ES-I3 (cell line): ENCODE data around the gene NCOA3.

Experiments used
- H3K36me3 ChIP-seq: 2 replicates; pipeline ENCODE4 v1.6.1; 2013; ENCODE audit warnings: mild to moderate bottlenecking, low read length, control low read depth, moderate library complexity; ENCODE audit not compliant: insufficient read depth
- H3K4me1 ChIP-seq: 2 replicates; pipeline ENCODE4 v1.6.1; 2013; ENCODE audit warnings: mild to moderate bottlenecking, control low read depth, low read length; ENCODE audit not compliant: insufficient read depth
- H3K9ac ChIP-seq: 2 replicates; pipeline ENCODE4 v1.6.1; 2013; ENCODE audit warnings: low read depth, mild to moderate bottlenecking, low read length, moderate library complexity
- H3K9me3 ChIP-seq: 2 replicates; pipeline ENCODE4 v1.6.1; 2013; ENCODE audit warnings: mild to moderate bottlenecking, low read length, moderate library complexity; ENCODE audit not compliant: control insufficient read depth, insufficient read depth

NCOA3 gene

GRCh38 chr20:47610945-47611250 is 109.2 kb downstream of the NCOA3 start:
- Histone ChIP-seq H3K9ac (no peak overlapping the region), H3K4me1 (peaks cover 12% of the 10 kb centered on the region; the same call in 1 of the 2 replicates), H3K36me3 (no peaks in the 10 kb centered on the region), H3K9me3 (no peaks in the 10 kb centered on the region)

- H3K4me1 ChIP-seq = peaks cover 6% of the 10 kb centered on the region; the same call in 1 of the 2 replicates
These were observed 110.1 kb downstream of the NCOA3 start for GRCh38 chr20:47611785-47612184.

GRCh38 chr20:47612670-47613069 is 111.0 kb downstream of the NCOA3 start:
- H3K36me3 ChIP-seq = no peaks in the 10 kb centered on the region
- H3K4me1 ChIP-seq = no peaks in the 10 kb centered on the region

More at GRCh38 chr20:47611785-47612184, 110.1 kb downstream of the NCOA3 start:
- H3K36me3 ChIP-seq = no peaks in the 10 kb centered on the region
- no peak overlapping the region for H3K9ac ChIP-seq
- no peaks in the 10 kb centered on the region for H3K9me3 ChIP-seq

GRCh38 chr20:47614703-47615309 is 113.1 kb downstream of the NCOA3 start:
- Histone ChIP-seq H3K4me1 (no peaks in the 10 kb centered on the region), H3K9ac (no peak overlapping the region), H3K9me3 (no peaks in the 10 kb centered on the region), H3K36me3 (no peaks in the 10 kb centered on the region)

More at GRCh38 chr20:47612670-47613069, 111.0 kb downstream of the NCOA3 start:
- Histone ChIP-seq H3K9me3 (no peaks in the 10 kb centered on the region), H3K9ac (no peak overlapping the region)

GRCh38 chr20:47618479-47618878 is 116.8 kb downstream of the NCOA3 start:
- Histone ChIP-seq H3K9ac (no peak overlapping the region), H3K9me3 (no peaks in the 10 kb centered on the region), H3K4me1 (no peaks in the 10 kb centered on the region), H3K36me3 (no peaks in the 10 kb centered on the region)

- H3K9ac ChIP-seq = no peak overlapping the region
- no peaks in the 10 kb centered on the region for H3K4me1 ChIP-seq
- H3K36me3 ChIP-seq = no peaks in the 10 kb centered on the region
- no peaks in the 10 kb centered on the region for H3K9me3 ChIP-seq
These were observed 119.4 kb downstream of the NCOA3 start for GRCh38 chr20:47620808-47621805.

GRCh38 chr20:47622118-47622665 is 120.5 kb downstream of the NCOA3 start:
- Histone ChIP-seq H3K36me3 (no peaks in the 10 kb centered on the region), H3K4me1 (no peaks in the 10 kb centered on the region), H3K9ac (no peak overlapping the region), H3K9me3 (no peaks in the 10 kb centered on the region)

- Histone ChIP-seq H3K9me3 (no peaks in the 10 kb centered on the region), H3K4me1 (no peaks in the 10 kb centered on the region), H3K36me3 (no peaks in the 10 kb centered on the region), H3K9ac (no peak overlapping the region)
These were observed 121.5 kb downstream of the NCOA3 start for GRCh38 chr20:47623206-47623605.

- no peaks in the 10 kb centered on the region for H3K9me3 ChIP-seq
- H3K4me1 ChIP-seq = no peaks in the 10 kb centered on the region
- H3K9ac ChIP-seq = no peak overlapping the region
- H3K36me3 ChIP-seq = peaks cover 3% of the 10 kb centered on the region; the same call in 1 of the 2 replicates
These were observed 125.9 kb downstream of the NCOA3 start for GRCh38 chr20:47627540-47627939.

GRCh38 chr20:47629907-47630306 is 128.2 kb downstream of the NCOA3 start:
- H3K9me3 ChIP-seq = no peaks in the 10 kb centered on the region
- no peaks in the 10 kb centered on the region for H3K4me1 ChIP-seq
- H3K36me3 ChIP-seq = peaks cover 3% of the 10 kb centered on the region; the same call in 1 of the 2 replicates
- H3K9ac ChIP-seq = no peak overlapping the region

GRCh38 chr20:47631078-47631477 is 129.4 kb downstream of the NCOA3 start:
- Histone ChIP-seq H3K36me3 (peaks cover 3% of the 10 kb centered on the region; the same call in 1 of the 2 replicates), H3K9me3 (no peaks in the 10 kb centered on the region)

GRCh38 chr20:47635256-47635655 is 133.6 kb downstream of the NCOA3 start:
- Histone ChIP-seq H3K9ac (no peak overlapping the region), H3K36me3 (peaks cover 7% of the 10 kb centered on the region; the same call in 1 of the 2 replicates), H3K9me3 (no peaks in the 10 kb centered on the region), H3K4me1 (no peaks in the 10 kb centered on the region)

More at GRCh38 chr20:47631078-47631477, 129.4 kb downstream of the NCOA3 start:
- no peak overlapping the region for H3K9ac ChIP-seq
- H3K4me1 ChIP-seq = no peaks in the 10 kb centered on the region

GRCh38 chr20:47638851-47639250 is 137.2 kb downstream of the NCOA3 start:
- peaks cover 15% of the 10 kb centered on the region for H3K36me3 ChIP-seq
- H3K4me1 ChIP-seq = no peaks in the 10 kb centered on the region
- no peaks in the 10 kb centered on the region for H3K9me3 ChIP-seq
- no peak overlapping the region for H3K9ac ChIP-seq

- Histone ChIP-seq H3K9me3 (no peaks in the 10 kb centered on the region), H3K9ac (no peak overlapping the region), H3K36me3 (peaks cover 15% of the 10 kb centered on the region), H3K4me1 (no peaks in the 10 kb centered on the region)
These were observed 140.4 kb downstream of the NCOA3 start for GRCh38 chr20:47642118-47642517.
